Measurements from ENCODE around the gene CTNND2. TPM values are rescaled to one million over a fixed set of nuclear protein-coding genes. Genes with fewer than 3 reads are reported as not detected.

CTNND2 gene
- total RNA-seq, 3 donors from 2014 or later (not counting 1 experiment from before 2014, with no cell fraction given) = not detected

DNA sequence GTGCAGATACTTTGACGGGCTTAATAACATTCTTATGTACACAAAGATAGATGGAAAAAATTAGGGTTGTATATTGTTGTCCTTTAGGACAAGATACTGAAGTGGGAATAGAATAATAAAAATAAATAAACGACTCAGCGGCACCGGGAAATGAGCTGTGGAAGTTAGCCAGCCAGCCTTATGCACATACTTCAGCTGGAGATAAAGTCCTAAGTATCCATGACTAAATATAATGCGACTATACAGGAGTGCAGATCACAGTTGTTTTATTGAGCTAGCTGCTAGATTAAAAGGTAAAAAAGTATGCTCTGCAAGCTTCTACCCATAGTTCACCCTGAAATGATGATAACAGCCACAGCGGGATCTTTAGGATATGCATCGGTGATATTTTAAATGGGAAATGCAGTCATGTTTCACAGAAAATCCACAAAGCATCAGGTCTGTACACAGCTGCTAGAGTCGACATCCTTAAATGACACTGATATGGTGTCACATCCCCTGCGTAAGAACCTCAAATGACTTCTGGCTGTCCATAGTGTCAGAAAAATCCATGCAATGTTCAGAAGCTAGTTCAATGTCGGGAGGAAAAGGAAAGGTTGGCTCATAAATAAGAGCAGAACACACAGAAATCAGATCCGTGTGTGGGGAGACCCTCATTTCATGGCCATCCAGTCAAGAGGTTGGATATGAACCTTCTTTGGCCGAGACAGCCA is 750.4 kb downstream of the CTNND2 start:
- ATAC-seq = no peak
- no peaks in the 10 kb centered on the region for H3K27me3 ChIP-seq (ENCODE audit: control insufficient read depth, insufficient read depth, low read length)
- Mint-ChIP-seq H3K4me1 (peaks cover 19 to 22% of the 10 kb centered on the region in 2 donors), H3K27ac (no peak overlapping the region), H3K36me3 (no peaks in the 10 kb centered on the region), H3K4me3 (no peak overlapping the region), H3K9me3 (no peaks in the 10 kb centered on the region), H3K27me3 (ENCODE audit: low read depth in 2 of 2) (no peaks in the 10 kb centered on the region)
- intact Hi-C loops (cut with micrococcal nuclease) = no loop called here
- peaks cover 11% of the 10 kb centered on the region for H3K4me1 ChIP-seq (ENCODE audit: control insufficient read depth, insufficient read depth, low read length)
- TF ChIP-seq, protein P1, sequence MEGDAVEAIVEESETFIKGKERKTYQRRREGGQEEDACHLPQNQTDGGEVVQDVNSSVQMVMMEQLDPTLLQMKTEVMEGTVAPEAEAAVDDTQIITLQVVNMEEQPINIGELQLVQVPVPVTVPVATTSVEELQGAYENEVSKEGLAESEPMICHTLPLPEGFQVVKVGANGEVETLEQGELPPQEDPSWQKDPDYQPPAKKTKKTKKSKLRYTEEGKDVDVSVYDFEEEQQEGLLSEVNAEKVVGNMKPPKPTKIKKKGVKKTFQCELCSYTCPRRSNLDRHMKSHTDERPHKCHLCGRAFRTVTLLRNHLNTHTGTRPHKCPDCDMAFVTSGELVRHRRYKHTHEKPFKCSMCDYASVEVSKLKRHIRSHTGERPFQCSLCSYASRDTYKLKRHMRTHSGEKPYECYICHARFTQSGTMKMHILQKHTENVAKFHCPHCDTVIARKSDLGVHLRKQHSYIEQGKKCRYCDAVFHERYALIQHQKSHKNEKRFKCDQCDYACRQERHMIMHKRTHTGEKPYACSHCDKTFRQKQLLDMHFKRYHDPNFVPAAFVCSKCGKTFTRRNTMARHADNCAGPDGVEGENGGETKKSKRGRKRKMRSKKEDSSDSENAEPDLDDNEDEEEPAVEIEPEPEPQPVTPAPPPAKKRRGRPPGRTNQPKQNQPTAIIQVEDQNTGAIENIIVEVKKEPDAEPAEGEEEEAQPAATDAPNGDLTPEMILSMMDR (IDR thresholded peaks at IDR 0.05) = no peak
- H3K36me3 ChIP-seq (ENCODE audit: control insufficient read depth, insufficient read depth, low read length) = no peaks in the 10 kb centered on the region
- no peaks in the 10 kb centered on the region for H3K9me3 ChIP-seq (ENCODE audit: control insufficient read depth, insufficient read depth, low read length)
- no peak overlapping the region for H3K4me3 ChIP-seq (ENCODE audit: low read length)
- WGBS (ENCODE audit: insufficient coverage) = 91% methylated on average over 12 of the region's 12 CpGs
- DNase-seq = no peak
- H3K27ac ChIP-seq (ENCODE audit: low read length) = no peak overlapping the region

- no peak for DNase-seq
- Mint-ChIP-seq H3K27me3 (ENCODE audit: low read depth in 2 of 2) (no peaks in the 10 kb centered on the region), H3K4me3 (no peak overlapping the region), H3K4me1 (peaks cover 11 to 14% of the 10 kb centered on the region in 2 donors), H3K36me3 (no peaks in the 10 kb centered on the region), H3K27ac (no peak overlapping the region), H3K9me3 (no peaks in the 10 kb centered on the region)
- Histone ChIP-seq H3K27me3 (ENCODE audit: control insufficient read depth, insufficient read depth, low read length) (no peaks in the 10 kb centered on the region), H3K36me3 (ENCODE audit: control insufficient read depth, insufficient read depth, low read length) (no peaks in the 10 kb centered on the region), H3K4me3 (ENCODE audit: low read length) (no peak overlapping the region), H3K27ac (ENCODE audit: low read length) (no peak overlapping the region), H3K4me1 (ENCODE audit: control insufficient read depth, insufficient read depth, low read length) (peaks cover 9% of the 10 kb centered on the region), H3K9me3 (ENCODE audit: control insufficient read depth, insufficient read depth, low read length) (no peaks in the 10 kb centered on the region)
- TF ChIP-seq, protein P1 (IDR thresholded peaks at IDR 0.05) = no peak
- whole genome bisulfite sequencing (ENCODE audit: insufficient coverage) = 91% methylated on average over 8 of the region's 8 CpGs
- ATAC-seq = no peak
- intact Hi-C loops (cut with micrococcal nuclease) = no loop called here
Measured at GRCh38 chr5:11152368-11152767, 751.9 kb downstream of the CTNND2 start.

DNA sequence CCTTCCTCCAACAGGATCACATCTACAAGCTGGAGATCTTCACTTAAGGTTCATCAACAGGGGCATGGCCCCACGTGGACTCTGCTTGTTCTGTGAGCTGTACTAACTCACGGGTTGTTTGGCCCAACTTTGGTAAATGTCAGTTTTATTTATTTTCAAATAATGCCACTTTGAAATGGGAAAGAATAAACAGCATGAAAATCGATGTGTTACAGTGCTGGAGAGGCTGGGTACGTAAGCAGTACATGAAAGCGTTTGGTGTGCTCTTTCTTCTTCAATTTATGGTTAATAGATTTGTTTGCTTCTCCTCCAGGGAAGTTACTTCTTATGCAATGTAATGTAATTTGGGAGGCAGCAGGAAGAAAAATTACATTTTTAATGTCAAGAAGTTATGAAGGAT is 753.3 kb downstream of the CTNND2 start:
- peaks cover 0 to under 1% of the 10 kb centered on the region in 2 donors for H3K4me1 Mint-ChIP-seq
- DNase-seq (no peak), ATAC-seq (no peak)
- no peak overlapping the region for H3K27ac Mint-ChIP-seq
- no peaks in the 10 kb centered on the region for H3K36me3 Mint-ChIP-seq
- no peaks in the 10 kb centered on the region for H3K9me3 ChIP-seq (ENCODE audit: control insufficient read depth, insufficient read depth, low read length)
- H3K4me3 Mint-ChIP-seq = no peak overlapping the region
- H3K4me1 ChIP-seq (ENCODE audit: control insufficient read depth, insufficient read depth, low read length) = no peaks in the 10 kb centered on the region
- H3K36me3 ChIP-seq (ENCODE audit: control insufficient read depth, insufficient read depth, low read length) = no peaks in the 10 kb centered on the region
- H3K27me3 ChIP-seq (ENCODE audit: control insufficient read depth, insufficient read depth, low read length) = no peaks in the 10 kb centered on the region
- no peak overlapping the region for H3K4me3 ChIP-seq (ENCODE audit: low read length)
- 83% methylated on average over 5 of the region's 5 CpGs for WGBS (ENCODE audit: insufficient coverage)
- intact Hi-C loops (cut with micrococcal nuclease) = no loop called here
- H3K27ac ChIP-seq (ENCODE audit: low read length) = no peak overlapping the region
- no peaks in the 10 kb centered on the region for H3K9me3 Mint-ChIP-seq
- H3K27me3 Mint-ChIP-seq (ENCODE audit: low read depth in 2 of 2) = peaks cover 0 to 3% of the 10 kb centered on the region in 2 donors
- TF ChIP-seq, protein P1 (IDR thresholded peaks at IDR 0.05) = no peak
